ENCODE measurements around the gene FREM2. TPM values are rescaled to one million over a fixed set of nuclear protein-coding genes. Genes with fewer than 3 reads are reported as not detected.

The FREM2 gene
- total RNA-seq, 4 donors from 2014 or later = 32.0 to 54.6 (median 46.2) TPM

GRCh38 chr13:38888309-38888708 is 201.4 kb downstream of the FREM2 start:
- Histone ChIP-seq H3K27ac (no peak overlapping the region), H3K9me3 (no peaks in the 10 kb centered on the region), H3K36me3 (no peaks in the 10 kb centered on the region), H3K4me1 (no peaks in the 10 kb centered on the region), H3K4me3 (replicated peaks in 1 of 3) (no peak overlapping the region), H3K27me3 (no peaks in the 10 kb centered on the region)
- intact Hi-C loops (cut with DNase I) = no loop called here
- 88 to 90% methylated on average over 4 of the region's 4 CpGs for WGBS, 2 donors
- TF ChIP-seq, protein P1, sequence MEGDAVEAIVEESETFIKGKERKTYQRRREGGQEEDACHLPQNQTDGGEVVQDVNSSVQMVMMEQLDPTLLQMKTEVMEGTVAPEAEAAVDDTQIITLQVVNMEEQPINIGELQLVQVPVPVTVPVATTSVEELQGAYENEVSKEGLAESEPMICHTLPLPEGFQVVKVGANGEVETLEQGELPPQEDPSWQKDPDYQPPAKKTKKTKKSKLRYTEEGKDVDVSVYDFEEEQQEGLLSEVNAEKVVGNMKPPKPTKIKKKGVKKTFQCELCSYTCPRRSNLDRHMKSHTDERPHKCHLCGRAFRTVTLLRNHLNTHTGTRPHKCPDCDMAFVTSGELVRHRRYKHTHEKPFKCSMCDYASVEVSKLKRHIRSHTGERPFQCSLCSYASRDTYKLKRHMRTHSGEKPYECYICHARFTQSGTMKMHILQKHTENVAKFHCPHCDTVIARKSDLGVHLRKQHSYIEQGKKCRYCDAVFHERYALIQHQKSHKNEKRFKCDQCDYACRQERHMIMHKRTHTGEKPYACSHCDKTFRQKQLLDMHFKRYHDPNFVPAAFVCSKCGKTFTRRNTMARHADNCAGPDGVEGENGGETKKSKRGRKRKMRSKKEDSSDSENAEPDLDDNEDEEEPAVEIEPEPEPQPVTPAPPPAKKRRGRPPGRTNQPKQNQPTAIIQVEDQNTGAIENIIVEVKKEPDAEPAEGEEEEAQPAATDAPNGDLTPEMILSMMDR (IDR thresholded peaks at IDR 0.05) = no peak
- no peak for TF ChIP-seq POLR2A (IDR thresholded peaks at IDR 0.05)
- DNase-seq = no peak

DNA sequence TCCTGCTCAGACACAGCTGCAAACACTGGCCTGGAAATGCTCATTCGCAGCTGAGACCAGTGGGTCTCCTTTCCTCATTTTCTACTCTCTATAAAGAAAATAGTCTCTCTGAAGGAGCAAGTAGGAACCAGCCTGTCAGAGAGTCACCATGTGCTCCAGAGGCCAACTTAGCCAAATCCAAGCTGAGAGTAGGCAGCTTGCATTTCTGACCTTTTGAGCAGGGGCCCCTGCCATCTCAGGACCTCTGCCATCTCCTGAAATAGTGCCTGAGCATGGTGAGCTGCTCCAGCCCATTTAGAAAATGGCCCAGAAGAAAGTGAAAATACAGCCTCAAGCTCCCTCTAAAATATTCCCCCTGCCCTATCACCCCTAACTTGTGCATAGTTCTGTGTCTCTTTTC is 208.2 kb downstream of the FREM2 start:
- Histone ChIP-seq H3K27me3 (no peaks in the 10 kb centered on the region), H3K36me3 (no peaks in the 10 kb centered on the region), H3K9me3 (no peaks in the 10 kb centered on the region), H3K4me1 (no peaks in the 10 kb centered on the region), H3K4me3 (replicated peaks in 1 of 3) (no peak overlapping the region), H3K27ac (no peak overlapping the region)
- TF ChIP-seq, protein P1 (IDR thresholded peaks at IDR 0.05) = no peak
- TF ChIP-seq POLR2A (IDR thresholded peaks at IDR 0.05) = no peak
- no peak for DNase-seq
- intact Hi-C loops (cut with DNase I) = no loop called here
- 92 to 93% methylated on average over 1 of the region's 1 CpG for WGBS, 2 donors

DNA sequence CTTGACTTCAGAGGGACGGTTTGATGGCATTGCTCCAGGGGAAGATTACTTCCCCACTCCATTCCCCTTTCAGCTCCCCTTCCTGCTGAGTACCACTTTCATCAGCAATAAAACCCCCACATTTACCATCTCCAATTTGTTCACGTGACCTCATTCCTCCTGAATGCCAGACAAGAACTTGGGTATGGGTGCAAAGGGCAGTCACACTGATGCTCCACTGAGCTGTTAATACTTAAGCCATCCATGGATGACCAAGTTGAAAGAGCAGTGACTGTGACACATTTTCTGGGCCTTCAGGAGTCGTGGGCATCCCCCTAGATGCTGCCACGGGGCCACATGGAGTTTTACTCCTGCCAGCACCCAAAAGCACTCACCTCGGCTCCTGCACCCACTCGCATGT is 210.6 kb downstream of the FREM2 start:
- intact Hi-C loops (cut with DNase I) = no loop called here
- Histone ChIP-seq H3K36me3 (no peaks in the 10 kb centered on the region), H3K9me3 (no peaks in the 10 kb centered on the region), H3K27me3 (no peaks in the 10 kb centered on the region), H3K4me3 (replicated peaks in 1 of 3) (no peak overlapping the region), H3K4me1 (no peaks in the 10 kb centered on the region), H3K27ac (no peak overlapping the region)
- 83 to 84% methylated on average over 5 to 6 of the region's 6 CpGs for WGBS, 2 donors
- no peak for TF ChIP-seq POLR2A (IDR thresholded peaks at IDR 0.05)
- TF ChIP-seq, protein P1 (IDR thresholded peaks at IDR 0.05) = no peak
- no peak for DNase-seq

DNA sequence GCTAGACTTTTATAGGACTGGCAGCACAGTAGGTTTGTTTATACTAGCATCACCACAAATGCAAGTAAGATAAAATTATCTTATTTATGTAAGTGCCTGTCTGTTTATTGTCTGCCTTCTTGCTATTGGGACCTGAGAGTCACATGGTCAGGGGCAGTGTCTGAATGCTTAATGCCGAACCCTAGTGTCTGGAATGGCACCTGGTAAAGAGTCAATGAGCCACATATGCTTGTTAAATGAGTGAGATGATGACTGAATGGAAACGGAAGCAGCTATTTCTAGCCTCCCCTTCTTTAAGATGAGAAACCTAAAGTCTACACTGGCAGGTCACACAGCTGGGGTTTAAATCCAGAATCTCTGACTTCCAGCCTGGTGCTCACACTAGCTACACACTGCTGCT is 211.6 kb downstream of the FREM2 start:
- Histone ChIP-seq H3K27ac (no peak overlapping the region), H3K27me3 (no peaks in the 10 kb centered on the region), H3K9me3 (no peaks in the 10 kb centered on the region), H3K4me3 (replicated peaks in 1 of 3) (no peak overlapping the region), H3K4me1 (no peaks in the 10 kb centered on the region), H3K36me3 (no peaks in the 10 kb centered on the region)
- TF ChIP-seq, protein P1 (IDR thresholded peaks at IDR 0.05) = no peak
- no peak for TF ChIP-seq POLR2A (IDR thresholded peaks at IDR 0.05)
- no peak for DNase-seq
- 64 to 88% methylated on average over 2 of the region's 2 CpGs for WGBS, 2 donors
- intact Hi-C loops (cut with DNase I) = no loop called here

- Histone ChIP-seq H3K36me3 (no peaks in the 10 kb centered on the region), H3K9me3 (no peaks in the 10 kb centered on the region), H3K4me3 (replicated peaks in 1 of 3) (no peak overlapping the region), H3K4me1 (no peaks in the 10 kb centered on the region), H3K27me3 (no peaks in the 10 kb centered on the region), H3K27ac (no peak overlapping the region)
- intact Hi-C loops (cut with DNase I) = no loop called here
- no peak for DNase-seq
- 83 to 96% methylated on average over 4 of the region's 4 CpGs for WGBS, 2 donors
- TF ChIP-seq POLR2A (IDR thresholded peaks at IDR 0.05) = no peak
- TF ChIP-seq, protein P1 (IDR thresholded peaks at IDR 0.05) = no peak
These were observed 212.7 kb downstream of the FREM2 start for GRCh38 chr13:38899571-38899970.
